HepG2 (cell line): Measurements from ENCODE around the gene CTDP1. TPM values are rescaled to one million over a fixed set of nuclear protein-coding genes. Genes with fewer than 3 reads are reported as not detected.

Experiments used
- ATAC-seq: fragments of 200-7000 bp; cut with Tn5 transposase; 3 replicates; pipeline ENCODE4 v1.9.1; 2020; ENCODE audit warnings: mild to moderate bottlenecking, moderate library complexity
- BruUV-seq: library from RNA; stranded (reverse); fragments of 400-500 nt; replicated peaks from 2 replicates; lab custom pipeline; 2021; lab: Mats Ljungman, UMichigan
- CTCF ChIA-PET: fragments of 300-600 bp; formaldehyde crosslinking; extraction: SDS; loops from one replicate; lab custom pipeline; 2021; ENCODE audit warnings: low total read pairs, inconsistent platforms, low intra/inter-chr PET ratio; lab: Yijun Ruan, JAX
- POLR2A ChIA-PET: fragments of 350-600 bp; sonication (Branson Sonifier 250); formaldehyde crosslinking; loops from one replicate; lab custom pipeline; 2020; ENCODE audit warnings: antibody characterized with exemption, inconsistent platforms; lab: Yijun Ruan, JAX
- DNase-seq: peaks from one replicate; pipeline ENCODE4 v3.0.0-alpha.2; 2015; ENCODE audit warnings: low spot score
- FAIRE-seq: peaks from 3 replicates; lab custom pipeline; 2011; peaks lifted over from hg19 to GRCh38; lab: Jason Lieb, UNC
- H2AFZ ChIP-seq: one replicate; pipeline ENCODE4 v1.6.1; 2011; ENCODE audit warnings: low read length, inconsistent platforms
- H3K27ac ChIP-seq: fragments of 300-600 bp; 3 replicates; pipeline ENCODE4 v1.8.0; 2011; ENCODE audit warnings: mixed run types, mild to moderate bottlenecking, mixed read lengths, low read length, inconsistent platforms; ENCODE audit not compliant: insufficient read depth; ENCODE audit errors: extremely low read length
- H3K27me3 ChIP-seq, 2 experiments: fragments of 200-600 bp in 1 of 2; 2 replicates in 1 of 2; 3 replicates in 1 of 2; pipeline versions ENCODE4 v1.6.0 to v1.8.0; 2011; ENCODE audit warnings: low read length in 2 of 2, mild to moderate bottlenecking in 2 of 2, moderate library complexity in 2 of 2, inconsistent platforms in 1 of 2; ENCODE audit not compliant: insufficient read depth in 2 of 2, control insufficient read depth in 1 of 2
- H3K36me3 ChIP-seq, 2 experiments: fragments of 200-600 bp in 1 of 2; replicated peaks in 1 of 2; 2 replicates in 1 of 2; 3 replicates in 1 of 2; pipeline versions ENCODE4 v1.5.1 to v1.8.0; 2011; ENCODE audit warnings: low read length in 2 of 2, inconsistent platforms in 1 of 2; ENCODE audit not compliant: insufficient read depth in 2 of 2, control insufficient read depth in 1 of 2
- H3K4me1 ChIP-seq: 2 replicates; pipeline ENCODE4 v1.5.1; 2012; ENCODE audit warnings: low read length, inconsistent platforms; ENCODE audit not compliant: insufficient read depth
- H3K4me2 ChIP-seq: 2 replicates; pipeline ENCODE4 v1.6.0; 2011; ENCODE audit warnings: low read depth, low read length, inconsistent platforms
- H3K4me3 ChIP-seq, 3 experiments: fragments of 200-600 bp in 1 of 3; sonication (generic), shearing (Covaris generic) in 1 of 3; replicated peaks in 1 of 3; 2 replicates each; pipeline ENCODE4 v1.5.1; 2011 to 2016; ENCODE audit warnings: low read length in 3 of 3, inconsistent platforms in 2 of 3, low read depth in 2 of 3, mild to moderate bottlenecking in 2 of 3, control low read depth in 1 of 3, mixed read lengths in 1 of 3; ENCODE audit not compliant: insufficient read depth in 1 of 3
- H3K79me2 ChIP-seq: one replicate; pipeline ENCODE4 v1.6.1; 2011; ENCODE audit warnings: low read length, inconsistent platforms; ENCODE audit not compliant: insufficient read depth
- H3K9ac ChIP-seq: 2 replicates; pipeline ENCODE4 v1.6.0; 2011; ENCODE audit warnings: mild to moderate bottlenecking, low read depth, low read length, inconsistent platforms; ENCODE audit not compliant: insufficient read depth
- H3K9me3 ChIP-seq: 2 replicates; pipeline ENCODE4 v1.5.1; 2012; ENCODE audit warnings: mild to moderate bottlenecking, low read length
- H4K20me1 ChIP-seq: 2 replicates; pipeline ENCODE4 v1.6.0; 2011; ENCODE audit warnings: inconsistent platforms, mild to moderate bottlenecking, low read length, moderate library complexity; ENCODE audit not compliant: insufficient read depth
- BORCS8-MEF2B ChIP-seq: sonication (generic); formaldehyde crosslinking; IDR thresholded peaks from 2 replicates; pipeline ENCODE4 v1.8.0; 2022; ENCODE audit warnings: mild to moderate bottlenecking, missing genetic modification reagents
- BRCA1 ChIP-seq: sonication (generic); formaldehyde crosslinking; IDR thresholded peaks from 2 replicates; pipeline ENCODE4 v1.4.0; 2020; ENCODE audit warnings: missing genetic modification reagents
- ETV6 ChIP-seq: sonication (generic); formaldehyde crosslinking; conservative IDR thresholded peaks from 2 replicates; pipeline ENCODE4 v1.4.0; 2020; ENCODE audit warnings: missing genetic modification reagents
- MLX ChIP-seq: IDR thresholded peaks from 2 replicates; pipeline ENCODE4 v1.6.1; 2016
- SCMH1 ChIP-seq: sonication (generic); formaldehyde crosslinking; IDR thresholded peaks from 2 replicates; pipeline ENCODE4 v1.9.0; 2021; ENCODE audit warnings: missing genetic modification reagents, mild to moderate bottlenecking, borderline replicate concordance
- SMAD9 ChIP-seq: sonication (generic); formaldehyde crosslinking; IDR thresholded peaks from 2 replicates; pipeline ENCODE4 v1.5.1; 2020; ENCODE audit warnings: mild to moderate bottlenecking, missing genetic modification reagents
- TCF12 ChIP-seq, 2 experiments: fragments of 450-650 bp in 1 of 2; sonication (generic) in 1 of 2; formaldehyde crosslinking in 1 of 2; IDR thresholded peaks; 2 replicates each; pipeline versions ENCODE4 v1.6.1 to v1.8.0; 2017 to 2022; ENCODE audit warnings: antibody characterized with exemption in 1 of 2, mild to moderate bottlenecking in 1 of 2, missing genetic modification reagents in 1 of 2, moderate library complexity in 1 of 2
- TCF7L2 ChIP-seq: IDR thresholded peaks from 2 replicates; pipeline ENCODE4 v1.6.1; 2011; ENCODE audit warnings: mild to moderate bottlenecking, low read depth, low read length, moderate library complexity
- TMF1 ChIP-seq: sonication (generic); formaldehyde crosslinking; IDR thresholded peaks from 2 replicates; pipeline ENCODE4 v1.8.1; 2022; ENCODE audit warnings: low read depth, missing genetic modification reagents
- ZC3H13 ChIP-seq: sonication (generic); formaldehyde crosslinking; IDR thresholded peaks from 2 replicates; pipeline ENCODE4 v1.8.1; 2023; ENCODE audit warnings: mild to moderate bottlenecking, missing genetic modification reagents, moderate library complexity
- ZFP1 ChIP-seq: IDR thresholded peaks from 2 replicates; pipeline ENCODE4 v1.6.1; 2016
- ZFX ChIP-seq: sonication (generic); formaldehyde crosslinking; IDR thresholded peaks from 2 replicates; pipeline ENCODE4 v1.4.0; 2020; ENCODE audit warnings: mild to moderate bottlenecking, low read depth, missing genetic modification reagents, moderate library complexity
- ZNF354B ChIP-seq: sonication (generic); formaldehyde crosslinking; IDR thresholded peaks from 2 replicates; pipeline ENCODE4 v1.8.0; 2022; ENCODE audit warnings: mild to moderate bottlenecking, missing genetic modification reagents
- ZNF382 ChIP-seq: sonication (generic); formaldehyde crosslinking; IDR thresholded peaks from 2 replicates; pipeline ENCODE4 v1.5.0; 2020; ENCODE audit warnings: missing genetic modification reagents, mild to moderate bottlenecking, borderline replicate concordance
- ZSCAN25 ChIP-seq: sonication (generic); formaldehyde crosslinking; IDR thresholded peaks from 2 replicates; pipeline ENCODE4 v1.8.0; 2022; ENCODE audit warnings: mild to moderate bottlenecking, missing genetic modification reagents
- WGBS: methylation state at CpG from one replicate; pipeline ENCODE4 v1.1.6; 2017; ENCODE audit warnings: low lambda C conversion rate; 5-methylcytosine and 5-hydroxymethylcytosine counted together
- in situ Hi-C: cut with HindIII; loops from 2 replicates; pipeline ENCODE4 v1.10.0; 2017; ENCODE audit warnings: low pct_unique_long_range_greater_than_20kb; ENCODE audit not compliant: extremely low pct_ligation_motif_present
- intact Hi-C: fragments of 100-400 bp; cut with micrococcal nuclease; formaldehyde crosslinking; loops from one replicate; pipeline ENCODE4 v1.10.0; 2022; ENCODE audit not compliant: unreplicated experiment
- polyA plus RNA-seq, 8 experiments: library from polyadenylated mRNA; depleted of rRNA in 3 of 8; stranded (reverse) in 7 of 8; unstranded in 1 of 8; fragments of >200 nt; fragmentation: Illumina TruSeq in 4 of 8; extraction: Trizol in 4 of 8; gene quantifications; 2 replicates each; pipeline versions ENCODE4 v1.2.1 to v1.2.3, GENCODE V29; 2011 to 2016; ENCODE audit warnings: low read depth in 4 of 8, missing spikeins in 1 of 8, mixed read lengths in 1 of 8; ENCODE audit not compliant: insufficient read depth in 1 of 8
- total RNA-seq, 5 experiments: library from RNA; depleted of rRNA; stranded (reverse); fragments of >200 nt; fragmentation: Illumina TruSeq; extraction: Trizol; gene quantifications; 2 replicates each; pipeline ENCODE4 v1.2.3, GENCODE V29; 2016; ENCODE audit warnings: low read depth in 1 of 5
- TF ChIP-seq, protein P1 (sequence below): sonication (generic); formaldehyde crosslinking; IDR thresholded peaks from 2 replicates; pipeline ENCODE4 v1.4.0; 2020; ENCODE audit warnings: missing genetic modification reagents, mild to moderate bottlenecking, borderline replicate concordance

The CTDP1 gene
- total and polyA plus RNA-seq, 2 of the 13 experiments (the other 11 are each of a cell fraction or from before 2014, with no cell fraction given), result 6.9 to 11.0 TPM

- TF ChIP-seq, protein P1, sequence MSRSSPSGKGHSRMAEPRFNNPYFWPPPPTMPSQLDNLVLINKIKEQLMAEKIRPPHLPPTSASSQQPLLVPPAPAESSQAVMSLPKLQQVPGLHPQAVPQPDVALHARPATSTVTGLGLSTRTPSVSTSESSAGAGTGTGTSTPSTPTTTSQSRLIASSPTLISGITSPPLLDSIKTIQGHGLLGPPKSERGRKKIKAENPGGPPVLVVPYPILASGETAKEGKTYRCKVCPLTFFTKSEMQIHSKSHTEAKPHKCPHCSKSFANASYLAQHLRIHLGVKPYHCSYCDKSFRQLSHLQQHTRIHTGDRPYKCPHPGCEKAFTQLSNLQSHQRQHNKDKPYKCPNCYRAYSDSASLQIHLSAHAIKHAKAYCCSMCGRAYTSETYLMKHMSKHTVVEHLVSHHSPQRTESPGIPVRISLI, result no peak
- TF ChIP-seq TMF1 (no peak), ZFX (CRISPR knock-in tag) (no peak), ETV6 (no peak), BRCA1 (no peak), ZC3H13 (CRISPR knock-in tag) (no peak), ZNF354B (CRISPR knock-in tag) (no peak), ZSCAN25 (CRISPR knock-in tag) (no peak), MLX (CRISPR knock-in tag) (no peak), BORCS8-MEF2B (CRISPR knock-in tag) (no peak), ZFP1 (CRISPR knock-in tag) (no peak)
Observed at GRCh38 chr18:79723628-79724027, 44.0 kb downstream of the CTDP1 start (continued).

DNA sequence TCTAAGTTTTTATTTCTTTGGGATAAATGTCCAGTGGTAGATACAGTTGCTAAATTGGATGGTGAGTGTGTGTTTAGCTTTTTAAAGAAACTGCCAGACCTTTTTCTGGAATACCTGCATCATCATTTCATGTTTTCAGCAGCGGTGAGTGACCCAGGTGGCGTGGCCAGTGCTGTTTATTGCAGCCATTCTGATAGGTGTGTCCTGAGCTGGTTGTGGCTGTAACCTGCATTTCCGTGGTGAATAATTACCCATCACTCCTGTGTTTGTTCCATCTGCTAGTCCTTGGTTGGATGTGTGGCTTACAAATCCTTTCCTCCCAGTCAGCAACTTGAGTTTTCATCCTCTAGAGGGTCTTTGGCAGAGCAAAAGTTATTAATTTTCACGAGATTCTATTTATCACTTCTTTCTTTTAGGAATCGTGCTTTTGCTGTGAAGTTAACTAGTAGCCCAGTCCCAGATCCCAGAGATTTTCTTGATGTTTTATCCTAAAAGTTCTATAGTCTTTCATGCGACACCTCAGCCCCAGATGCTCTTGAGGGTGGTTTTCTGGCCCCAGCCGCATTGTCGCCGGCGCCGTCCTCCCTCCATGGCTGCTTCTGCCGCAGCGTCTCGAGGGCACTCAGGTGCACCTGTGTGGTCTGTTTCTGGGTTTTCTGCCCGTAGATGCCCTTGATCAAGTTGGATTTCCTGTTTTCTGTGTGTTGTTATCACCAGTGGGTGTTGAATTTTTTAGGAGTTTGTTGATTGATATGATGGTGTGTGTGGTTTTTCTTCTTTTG, 44.9 kb downstream of the CTDP1 start:
- Histone ChIP-seq H3K36me3 (peaks cover 9 to 54% of the 10 kb centered on the region in 2 experiments), H3K27me3 (no peaks in the 10 kb centered on the region), H3K4me1 (no peaks in the 10 kb centered on the region), H4K20me1 (no peaks in the 10 kb centered on the region), H3K9ac (no peak overlapping the region), H2AFZ (no peak overlapping the region), H3K27ac (no peak overlapping the region), H3K79me2 (no peaks in the 10 kb centered on the region), H3K9me3 (no peaks in the 10 kb centered on the region), H3K4me2 (no peak overlapping the region), H3K4me3 (no peak overlapping the region)
- in situ Hi-C loops, result no loop called here
- CTCF ChIA-PET, result no interaction called here
- FAIRE-seq, result no peak
- DNase-seq, result no peak
- TF ChIP-seq TCF7L2 (no peak), ZNF382 (CRISPR knock-in tag) (no peak), SCMH1 (CRISPR knock-in tag) (no peak), SMAD9 (no peak), TCF12 (IDR thresholded peaks at IDR 0.05) (no peak), TCF12 (CRISPR knock-in tag; IDR thresholded peaks at IDR 0.05) (no peak)
- ATAC-seq, result no peak
- POLR2A ChIA-PET, result no interaction called here
- no TSS peak for BruUV-seq
- intact Hi-C loops, result no loop called here
- 96% methylated on average over 15 of the region's 15 CpGs for WGBS
